Measurements from ENCODE around the gene SLC29A3.

DNA sequence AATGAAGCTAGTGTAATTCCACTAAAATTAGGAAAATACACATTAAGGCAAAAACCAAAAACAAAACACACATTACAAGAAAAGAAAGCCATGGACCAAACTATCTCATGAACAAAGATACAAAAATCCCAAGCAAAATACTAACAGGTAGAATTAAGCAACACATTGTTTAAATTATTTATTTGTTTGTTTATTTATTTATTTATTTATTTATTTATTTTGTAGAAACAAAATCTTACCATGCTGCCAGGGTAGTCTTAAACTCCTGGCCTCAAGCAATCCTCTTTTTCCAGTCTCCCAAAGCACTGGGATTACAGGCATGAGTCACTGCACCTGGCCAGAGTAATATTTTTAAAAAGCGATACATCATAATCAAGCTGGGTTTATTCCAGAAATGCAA lies 6.8 kb upstream of the SLC29A3 start:
- TF ChIP-seq TAF1 (IDR thresholded peaks at IDR 0.05; ENCODE audit: low read depth) (no peak), YY1 (IDR thresholded peaks at IDR 0.05; ENCODE audit: low read depth) (no peak), EP300 (IDR thresholded peaks at IDR 0.05; ENCODE audit: borderline replicate concordance) (no peak), RAD21 (IDR thresholded peaks at IDR 0.05; ENCODE audit: low read depth) (no peak), TEAD4 (IDR thresholded peaks at IDR 0.05) (no peak), TCF12 (IDR thresholded peaks at IDR 0.05; ENCODE audit: low read depth) (no peak), CREB1 (IDR thresholded peaks at IDR 0.05; ENCODE audit: low read depth) (no peak), EGR1 (IDR thresholded peaks at IDR 0.05) (no peak), CEBPB (IDR thresholded peaks at IDR 0.05) (no peak), NFIC (IDR thresholded peaks at IDR 0.05) (no peak), FOXM1 (IDR thresholded peaks at IDR 0.05; ENCODE audit: borderline replicate concordance, low read depth) (no peak)
- TF ChIP-seq, protein P1, sequence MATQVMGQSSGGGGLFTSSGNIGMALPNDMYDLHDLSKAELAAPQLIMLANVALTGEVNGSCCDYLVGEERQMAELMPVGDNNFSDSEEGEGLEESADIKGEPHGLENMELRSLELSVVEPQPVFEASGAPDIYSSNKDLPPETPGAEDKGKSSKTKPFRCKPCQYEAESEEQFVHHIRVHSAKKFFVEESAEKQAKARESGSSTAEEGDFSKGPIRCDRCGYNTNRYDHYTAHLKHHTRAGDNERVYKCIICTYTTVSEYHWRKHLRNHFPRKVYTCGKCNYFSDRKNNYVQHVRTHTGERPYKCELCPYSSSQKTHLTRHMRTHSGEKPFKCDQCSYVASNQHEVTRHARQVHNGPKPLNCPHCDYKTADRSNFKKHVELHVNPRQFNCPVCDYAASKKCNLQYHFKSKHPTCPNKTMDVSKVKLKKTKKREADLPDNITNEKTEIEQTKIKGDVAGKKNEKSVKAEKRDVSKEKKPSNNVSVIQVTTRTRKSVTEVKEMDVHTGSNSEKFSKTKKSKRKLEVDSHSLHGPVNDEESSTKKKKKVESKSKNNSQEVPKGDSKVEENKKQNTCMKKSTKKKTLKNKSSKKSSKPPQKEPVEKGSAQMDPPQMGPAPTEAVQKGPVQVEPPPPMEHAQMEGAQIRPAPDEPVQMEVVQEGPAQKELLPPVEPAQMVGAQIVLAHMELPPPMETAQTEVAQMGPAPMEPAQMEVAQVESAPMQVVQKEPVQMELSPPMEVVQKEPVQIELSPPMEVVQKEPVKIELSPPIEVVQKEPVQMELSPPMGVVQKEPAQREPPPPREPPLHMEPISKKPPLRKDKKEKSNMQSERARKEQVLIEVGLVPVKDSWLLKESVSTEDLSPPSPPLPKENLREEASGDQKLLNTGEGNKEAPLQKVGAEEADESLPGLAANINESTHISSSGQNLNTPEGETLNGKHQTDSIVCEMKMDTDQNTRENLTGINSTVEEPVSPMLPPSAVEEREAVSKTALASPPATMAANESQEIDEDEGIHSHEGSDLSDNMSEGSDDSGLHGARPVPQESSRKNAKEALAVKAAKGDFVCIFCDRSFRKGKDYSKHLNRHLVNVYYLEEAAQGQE (IDR thresholded peaks at IDR 0.05; ENCODE audit: low read depth) = no peak
- TF ChIP-seq, protein P2, sequence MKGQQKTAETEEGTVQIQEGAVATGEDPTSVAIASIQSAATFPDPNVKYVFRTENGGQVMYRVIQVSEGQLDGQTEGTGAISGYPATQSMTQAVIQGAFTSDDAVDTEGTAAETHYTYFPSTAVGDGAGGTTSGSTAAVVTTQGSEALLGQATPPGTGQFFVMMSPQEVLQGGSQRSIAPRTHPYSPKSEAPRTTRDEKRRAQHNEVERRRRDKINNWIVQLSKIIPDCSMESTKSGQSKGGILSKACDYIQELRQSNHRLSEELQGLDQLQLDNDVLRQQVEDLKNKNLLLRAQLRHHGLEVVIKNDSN (IDR thresholded peaks at IDR 0.05) = no peak

All from Ishikawa (cell line).